ENCODE measurements around the gene BTF3.

The BTF3 gene

GRCh38 chr5:73497497-73498056 lies 665 bp upstream of the BTF3 start:
- TF ChIP-seq CTCF (IDR thresholded peaks at IDR 0.05), result no peak

GRCh38 chr5:73499187-73499586 lies 945 bp downstream of the BTF3 start:
- no peak for TF ChIP-seq CTCF (IDR thresholded peaks at IDR 0.05)

- TF ChIP-seq CTCF (IDR thresholded peaks at IDR 0.05), result no peak
These were observed 1.5 kb downstream of the BTF3 start for GRCh38 chr5:73499756-73500155.

- no peak for TF ChIP-seq CTCF (IDR thresholded peaks at IDR 0.05)
These were observed 3.2 kb downstream of the BTF3 start for GRCh38 chr5:73501406-73501805.

- no peak for TF ChIP-seq CTCF (IDR thresholded peaks at IDR 0.05)
These were observed 8.3 kb downstream of the BTF3 start for GRCh38 chr5:73506459-73506955.

- TF ChIP-seq CTCF (IDR thresholded peaks at IDR 0.05), result no peak
These were observed 8.8 kb downstream of the BTF3 start for GRCh38 chr5:73507062-73507461.

GRCh38 chr5:73513996-73514395 lies 15.8 kb downstream of the BTF3 start:
- no peak for TF ChIP-seq CTCF (IDR thresholded peaks at IDR 0.05)

GRCh38 chr5:73514418-73514817 lies 16.2 kb downstream of the BTF3 start:
- TF ChIP-seq CTCF (IDR thresholded peaks at IDR 0.05), result no peak

All from LNCAP (cell line).